HG02970 (cell line): ENCODE results near the gene ANLN.

Source experiments
- ATAC-seq: cut with Tn5 transposase; IDR thresholded peaks from one replicate; pipeline ENCODE4 v1.9.1; 2021; ENCODE audit warnings: mild to moderate bottlenecking, moderate library complexity, moderate number of reproducible peaks; ENCODE audit not compliant: unreplicated experiment, low FRiP score

ANLN gene

DNA sequence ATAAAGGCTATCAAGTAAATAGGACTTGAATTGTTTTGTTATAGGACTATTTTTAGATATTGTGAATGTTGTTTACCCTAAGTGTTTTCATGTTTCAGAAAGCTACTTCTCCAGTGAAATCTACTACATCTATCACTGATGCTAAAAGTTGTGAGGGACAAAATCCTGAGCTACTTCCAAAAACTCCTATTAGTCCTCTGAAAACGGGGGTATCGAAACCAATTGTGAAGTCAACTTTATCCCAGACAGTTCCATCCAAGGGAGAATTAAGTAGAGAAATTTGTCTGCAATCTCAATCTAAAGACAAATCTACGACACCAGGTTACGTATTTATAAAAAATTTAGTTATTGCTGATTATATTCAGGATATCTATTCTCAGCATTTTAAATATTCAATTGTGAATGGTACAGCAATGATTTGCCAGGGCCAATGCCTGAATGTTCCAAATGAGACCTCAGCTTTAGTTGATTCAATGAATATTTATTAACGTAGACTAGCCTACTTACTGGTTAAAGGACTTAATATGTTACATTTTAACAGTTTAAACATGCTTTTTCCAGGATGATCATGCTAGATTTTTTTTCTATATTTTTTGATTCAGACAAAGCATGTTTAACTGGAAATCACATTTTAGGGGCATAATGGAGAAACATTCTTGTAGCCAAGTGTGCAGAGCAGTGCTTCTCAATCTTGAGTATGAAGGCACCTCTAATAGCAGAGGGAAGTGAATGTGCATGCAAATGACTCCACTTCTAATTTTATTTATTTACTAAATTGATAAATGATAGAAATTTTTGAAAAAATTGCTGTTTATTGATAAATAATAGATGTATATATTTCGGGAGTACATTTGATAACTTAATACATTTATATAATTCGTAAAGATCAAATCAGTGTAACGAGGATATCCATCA lies 18.2 kb downstream of the ANLN start:
- no peak for ATAC-seq

DNA sequence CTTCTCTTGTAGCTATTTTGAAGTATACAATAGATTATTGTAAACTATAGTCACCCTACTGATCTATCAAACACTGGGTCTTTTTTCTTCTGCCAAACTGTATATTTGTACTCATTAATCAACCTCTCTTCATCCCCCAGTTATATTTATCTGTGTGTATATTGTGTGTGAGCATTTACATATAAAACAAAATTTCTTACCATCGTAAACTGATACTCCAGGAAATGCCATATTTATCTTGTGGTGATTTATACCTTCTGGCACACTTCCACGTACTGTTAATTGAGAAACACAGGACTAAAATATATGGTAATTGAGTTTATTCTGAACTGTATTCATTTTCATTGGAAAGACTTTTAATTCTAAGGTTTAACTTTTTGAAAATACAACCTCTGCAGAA lies 18.9 kb downstream of the ANLN start:
- no peak for ATAC-seq

DNA sequence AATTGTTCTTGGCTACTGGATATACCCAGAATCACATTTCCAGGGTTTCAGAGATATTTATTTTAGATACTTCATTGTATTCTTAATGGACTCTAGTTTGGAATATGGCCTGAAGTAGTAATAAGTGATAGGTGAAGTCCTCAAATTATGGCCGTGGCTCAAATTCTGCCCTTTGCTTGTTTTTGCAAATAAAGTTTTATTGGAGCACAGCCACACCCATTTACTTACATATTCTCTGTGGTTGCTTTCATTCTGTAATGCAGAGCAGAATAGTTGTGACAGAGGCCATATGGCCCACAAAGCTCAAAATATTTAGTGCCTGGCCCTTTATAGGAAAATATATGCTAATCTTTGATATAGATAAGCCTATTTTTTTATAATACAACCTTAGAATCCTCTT lies 19.5 kb downstream of the ANLN start:
- no peak for ATAC-seq

DNA sequence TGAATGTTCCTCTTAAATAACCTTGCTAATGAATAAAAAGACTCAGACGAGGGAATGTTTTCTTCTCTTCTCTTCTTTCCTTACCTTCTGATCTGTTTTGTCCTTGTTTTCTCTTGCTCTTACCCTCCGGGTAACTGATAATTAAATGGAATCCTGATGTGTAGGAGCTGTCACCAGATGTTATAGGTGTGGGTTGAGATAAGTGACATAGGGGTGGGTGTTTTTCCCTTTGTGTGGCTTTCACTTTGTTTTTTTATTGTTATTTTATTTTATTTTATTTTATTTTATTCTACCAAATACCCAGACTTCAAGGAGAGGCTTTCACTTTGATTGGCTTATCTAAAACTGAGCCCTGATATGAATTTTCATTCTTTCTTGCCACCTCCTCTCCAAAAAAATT lies 25.5 kb downstream of the ANLN start:
- ATAC-seq, result no peak

DNA sequence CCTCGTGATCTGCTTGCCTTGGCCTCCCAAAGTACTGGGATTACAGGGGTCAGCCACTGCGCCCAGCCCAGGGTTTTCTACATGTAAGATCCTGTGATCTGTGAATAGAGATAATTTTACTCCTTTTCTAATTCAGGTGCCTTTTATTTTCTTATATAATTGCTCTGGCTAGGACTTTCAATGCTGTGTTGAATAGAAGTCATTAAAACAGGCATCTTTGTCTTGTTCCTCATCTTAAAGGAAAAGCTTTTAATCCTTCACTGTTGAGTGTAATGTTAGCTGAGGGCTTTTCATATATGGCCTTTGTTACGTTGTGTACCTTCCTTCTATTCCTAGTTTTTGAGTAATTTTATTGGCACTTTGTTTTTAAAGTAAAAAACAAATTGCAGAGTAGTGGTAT lies 26.6 kb downstream of the ANLN start:
- ATAC-seq, result no peak

DNA sequence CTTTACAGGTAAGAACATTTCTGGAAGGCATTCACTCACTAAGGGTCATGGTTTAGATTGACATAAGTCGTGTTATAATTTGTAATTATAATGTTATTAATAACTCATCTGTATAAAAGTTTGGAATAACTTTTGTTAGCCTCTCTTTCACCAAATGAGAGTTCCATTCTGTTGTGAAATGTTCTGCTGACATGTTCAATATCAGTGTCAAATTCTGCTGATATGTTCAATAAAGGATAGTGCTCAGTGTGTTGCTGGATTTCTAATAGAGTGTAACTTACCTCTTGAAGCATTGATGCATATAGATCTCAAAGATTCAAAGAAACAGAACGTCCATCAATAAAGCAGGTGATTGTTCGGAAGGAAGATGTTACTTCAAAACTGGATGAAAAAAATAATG lies 30.6 kb downstream of the ANLN start:
- ATAC-seq, result no peak

DNA sequence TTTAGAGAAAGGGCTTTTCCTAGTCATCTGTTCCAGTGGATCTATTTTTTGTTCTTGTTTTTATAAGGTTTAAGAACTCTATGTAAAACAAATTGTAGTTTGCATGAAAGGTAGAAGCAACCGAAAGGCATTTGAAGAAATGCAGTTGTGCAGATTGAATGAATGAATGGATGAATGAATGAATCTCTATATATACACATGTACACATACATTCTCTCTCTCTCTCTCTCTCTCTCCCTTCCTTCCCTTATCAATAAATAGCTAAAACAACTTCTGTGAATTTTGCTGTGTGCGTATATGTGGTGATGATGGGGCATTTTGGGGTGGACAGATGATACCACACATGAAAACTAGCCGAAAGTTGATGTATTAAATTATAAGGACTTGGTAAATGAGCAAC lies 32.4 kb downstream of the ANLN start:
- no peak for ATAC-seq

DNA sequence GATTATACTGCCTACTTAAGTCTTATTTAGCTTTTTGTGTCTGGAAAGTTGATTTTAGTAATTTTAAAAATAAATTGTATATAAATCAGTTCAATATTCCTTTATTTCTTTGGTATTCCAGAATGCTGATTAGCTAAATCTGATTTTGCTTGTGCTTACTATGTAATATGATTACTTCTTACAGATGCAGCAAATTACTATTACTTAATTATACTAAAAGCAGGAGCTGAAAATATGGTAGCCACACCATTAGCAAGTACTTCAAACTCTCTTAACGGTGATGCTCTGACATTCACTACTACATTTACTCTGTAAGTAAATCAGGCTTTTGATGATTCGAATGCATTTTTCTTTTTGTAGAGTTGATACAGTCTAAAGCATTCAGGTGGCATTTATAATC lies 34.0 kb downstream of the ANLN start:
- no peak for ATAC-seq

DNA sequence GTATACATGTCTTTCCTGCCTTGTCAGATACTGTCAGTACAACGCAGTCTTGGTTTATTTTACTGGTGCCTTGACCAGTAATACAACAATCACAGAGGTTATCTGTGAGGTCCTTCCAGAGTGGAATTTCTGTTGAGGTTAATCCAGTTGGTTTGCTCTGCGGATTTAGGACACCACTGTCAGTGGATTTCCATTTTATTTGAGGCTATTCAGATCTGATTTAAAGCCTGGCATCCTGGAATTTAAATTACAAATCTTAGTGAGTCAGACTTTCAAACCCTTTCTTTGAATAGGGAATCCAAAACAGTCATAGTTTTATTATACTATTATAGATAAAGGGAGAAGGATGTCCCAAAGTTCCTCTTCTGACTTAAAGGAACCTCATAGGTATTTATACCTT lies 40.5 kb downstream of the ANLN start:
- no peak for ATAC-seq

DNA sequence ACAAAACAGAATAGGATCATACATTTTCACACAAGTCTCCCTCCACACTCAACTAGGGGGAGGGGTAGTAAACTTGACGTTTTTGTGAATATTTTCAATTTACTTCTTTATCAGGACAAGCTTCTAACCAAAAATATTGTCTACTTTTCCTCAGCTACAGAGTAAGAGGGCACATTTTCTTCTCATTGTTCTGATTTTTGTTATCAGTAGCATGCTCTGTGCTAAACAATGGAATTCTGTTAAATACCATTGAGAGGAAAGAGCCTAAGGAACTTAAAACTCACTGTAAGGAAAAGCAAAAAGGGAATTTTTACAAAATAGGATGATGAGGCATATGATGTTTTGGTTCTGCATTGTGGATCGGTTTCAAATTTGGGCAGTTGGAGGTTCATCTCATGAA lies 41.2 kb downstream of the ANLN start:
- ATAC-seq, result no peak

DNA sequence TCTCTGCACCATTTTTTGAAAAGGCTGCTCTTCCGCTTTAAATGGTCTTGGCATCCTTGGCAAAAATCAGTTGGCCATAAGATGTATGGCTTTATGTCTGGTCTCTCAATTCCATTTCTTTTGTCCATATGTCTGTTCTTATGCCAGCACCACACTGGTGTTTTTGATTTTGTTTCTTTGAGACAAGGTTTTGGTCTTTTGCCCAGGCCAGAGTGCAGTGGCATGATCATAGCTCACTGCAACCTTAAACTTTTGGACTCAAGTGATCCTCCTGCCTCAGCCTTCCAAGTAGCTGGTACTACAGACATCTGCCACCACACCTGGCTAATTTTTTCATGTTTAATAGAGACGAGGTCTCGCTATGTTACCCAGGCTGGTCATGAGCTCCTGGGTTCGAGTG lies 48.5 kb downstream of the ANLN start:
- no peak for ATAC-seq

DNA sequence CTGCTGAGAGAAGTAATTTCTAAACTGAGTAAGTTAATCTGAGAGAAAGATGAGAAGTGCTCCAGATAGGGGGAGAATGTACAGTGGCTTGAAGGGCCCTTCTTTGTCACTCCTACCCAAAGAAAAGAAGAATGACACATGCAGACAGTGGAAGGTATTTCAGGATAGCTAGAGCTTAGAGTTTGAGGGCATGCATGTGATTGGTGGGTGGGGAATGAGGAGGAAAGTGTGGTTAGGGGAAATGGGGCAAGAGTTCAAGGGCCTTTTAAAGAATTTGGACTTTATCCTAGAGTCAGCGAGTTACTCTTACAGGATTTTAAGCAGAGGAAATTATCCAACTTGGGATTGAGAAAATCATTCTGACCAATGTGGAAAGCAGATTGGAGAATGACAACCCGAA lies 50.0 kb downstream of the ANLN start:
- no peak for ATAC-seq

DNA sequence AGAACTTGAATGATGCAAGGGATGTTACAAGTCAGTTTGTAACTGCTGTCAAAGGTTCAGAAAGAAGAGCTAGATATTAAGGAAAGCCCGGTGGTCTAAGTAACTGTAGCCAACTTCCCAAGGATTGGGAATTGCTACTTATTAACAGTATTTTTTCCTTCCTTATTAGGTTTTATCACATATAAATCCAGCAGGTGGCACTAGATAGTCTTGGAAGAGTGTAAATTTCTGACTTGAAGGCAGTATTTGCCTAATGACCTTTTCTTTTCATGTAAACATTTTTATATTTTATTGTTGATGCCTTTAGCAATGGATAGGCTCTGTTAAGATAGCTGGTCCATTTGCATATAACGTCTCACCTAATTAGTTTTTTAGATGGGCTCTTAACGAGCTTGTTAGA lies 51.2 kb downstream of the ANLN start:
- ATAC-seq, result no peak

DNA sequence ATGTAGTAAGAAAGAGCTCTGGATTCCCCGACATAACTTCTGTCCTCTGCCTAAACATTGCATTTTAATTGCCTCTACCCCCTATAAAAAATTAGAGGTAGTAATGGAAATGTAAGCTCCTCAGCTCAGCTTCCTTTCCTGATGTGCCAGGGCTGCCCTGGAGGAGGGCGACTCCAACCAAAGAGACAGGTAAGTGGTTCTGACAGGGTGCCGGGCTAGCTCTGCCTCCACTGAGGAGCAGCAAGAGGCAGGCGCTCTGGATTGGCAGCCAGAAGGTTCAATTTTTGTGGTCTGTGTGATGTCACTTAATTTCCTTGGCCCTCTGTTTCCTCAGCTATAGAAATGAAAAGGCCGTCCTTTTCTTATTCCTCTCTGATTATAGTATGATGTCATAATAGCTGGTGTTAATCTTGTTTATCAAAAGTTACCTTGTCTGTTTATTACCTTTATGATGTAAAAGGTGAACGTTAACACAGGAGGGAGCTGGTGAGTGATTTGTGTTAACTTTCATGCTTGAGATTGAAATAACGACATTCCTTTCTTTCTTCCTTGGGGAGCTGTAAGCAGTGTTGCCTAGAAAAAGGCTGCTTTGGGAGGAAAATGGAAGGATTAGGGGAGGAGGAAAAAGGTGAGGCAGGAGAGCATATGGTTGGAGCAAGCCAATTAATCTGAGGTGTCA lies 51.8 kb downstream of the ANLN start:
- ATAC-seq, result no peak

DNA sequence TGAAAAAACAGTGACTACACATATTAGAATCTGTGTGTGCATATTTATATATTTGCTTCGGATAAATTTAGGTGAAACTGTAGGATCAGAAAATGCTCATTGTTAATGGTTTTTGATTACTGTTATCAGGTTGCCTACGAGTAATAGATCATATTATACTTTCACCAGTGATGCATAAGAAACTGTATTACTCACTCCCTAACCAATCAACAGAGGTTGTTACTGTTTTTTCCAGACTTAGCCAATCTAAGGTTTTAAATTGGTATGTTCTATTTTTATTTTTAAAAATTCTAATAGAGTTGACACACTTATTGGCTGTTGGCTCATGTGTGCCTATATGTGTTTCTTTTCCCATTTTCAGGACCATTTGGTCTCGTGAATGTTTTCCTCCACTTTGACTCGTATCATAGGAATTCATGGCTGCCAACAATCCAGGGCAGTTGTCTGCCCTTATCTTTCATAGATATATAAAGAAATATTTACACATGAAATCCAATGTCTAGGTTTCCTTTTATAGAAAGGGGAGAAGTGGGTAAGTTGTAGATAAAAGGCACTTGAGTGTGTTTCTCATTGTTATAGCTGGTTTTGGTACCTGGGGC lies 59.2 kb downstream of the ANLN start:
- ATAC-seq, result no peak

DNA sequence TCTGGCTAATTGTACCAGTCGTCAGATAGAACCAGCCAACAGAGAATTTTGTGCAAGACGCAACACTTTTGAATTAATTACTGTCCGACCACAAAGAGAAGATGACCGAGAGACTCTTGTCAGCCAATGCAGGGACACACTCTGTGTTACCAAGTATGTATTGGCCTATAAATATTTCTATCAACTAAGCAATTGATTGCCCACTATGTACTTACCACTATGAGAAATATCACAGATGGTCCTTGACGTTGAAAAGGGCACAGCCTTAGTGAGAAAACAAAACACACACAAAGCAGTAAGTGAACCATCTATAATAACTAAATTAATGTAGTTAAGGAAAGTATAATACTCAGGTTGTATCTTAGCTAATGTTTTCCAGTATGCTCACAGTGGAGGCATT lies 60.0 kb downstream of the ANLN start:
- ATAC-seq, result no peak

DNA sequence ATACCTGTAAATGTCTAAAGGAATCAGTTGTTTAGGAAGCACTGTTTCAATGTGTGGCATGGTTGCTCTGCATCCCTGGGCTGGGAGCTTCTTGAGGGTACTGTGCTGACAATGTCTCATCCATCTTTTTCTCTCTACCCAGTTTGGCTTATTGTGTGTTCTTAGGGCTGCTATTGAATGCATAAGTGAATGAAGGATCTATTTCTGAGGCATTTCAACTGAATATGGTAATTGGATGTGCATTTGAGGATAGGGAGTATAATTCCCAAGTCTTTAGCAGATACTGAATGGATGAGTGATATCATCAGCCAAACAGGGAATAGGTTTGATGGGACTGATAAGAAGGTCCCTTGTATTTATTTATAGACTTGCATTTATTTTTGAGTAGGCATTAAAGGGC lies 64.1 kb downstream of the ANLN start:
- no peak for ATAC-seq

DNA sequence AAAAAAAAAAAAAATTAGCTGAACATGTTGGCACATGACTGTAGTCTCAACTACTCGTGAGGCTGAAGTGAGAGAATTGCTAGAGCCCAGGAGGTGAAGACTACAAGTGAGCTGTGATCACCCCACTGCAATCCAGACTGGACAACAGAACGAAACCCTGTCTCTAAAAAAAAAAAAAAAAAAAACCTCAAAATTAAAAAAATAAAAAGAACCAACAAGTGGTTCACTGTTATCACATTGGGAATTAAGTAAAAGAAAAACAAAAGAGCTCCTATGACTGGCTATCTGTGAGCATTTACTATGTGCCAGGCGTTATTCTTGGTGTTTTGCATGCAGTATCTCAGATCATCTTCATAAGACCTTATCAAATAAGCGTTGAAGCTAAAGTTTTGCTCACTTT lies 66.0 kb downstream of the ANLN start:
- ATAC-seq, result no peak

DNA sequence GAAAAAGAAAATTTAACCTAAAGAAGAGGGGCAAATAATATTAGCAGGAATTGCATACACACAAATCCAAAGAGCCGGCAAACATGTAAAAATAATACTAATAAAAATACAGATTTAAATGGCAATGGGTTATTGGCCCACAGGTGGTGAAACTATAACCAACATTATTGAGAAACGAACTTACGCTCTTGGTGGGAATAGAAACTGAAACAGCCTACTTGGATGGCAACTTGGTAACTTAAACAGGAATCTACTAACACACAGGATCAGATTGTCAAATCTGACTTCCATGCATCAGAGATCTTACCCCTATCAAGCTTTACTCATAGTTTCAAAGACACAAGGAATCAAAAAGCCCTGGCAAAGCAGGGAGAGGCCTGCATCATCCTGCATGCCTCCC lies 66.5 kb downstream of the ANLN start:
- ATAC-seq, result no peak

DNA sequence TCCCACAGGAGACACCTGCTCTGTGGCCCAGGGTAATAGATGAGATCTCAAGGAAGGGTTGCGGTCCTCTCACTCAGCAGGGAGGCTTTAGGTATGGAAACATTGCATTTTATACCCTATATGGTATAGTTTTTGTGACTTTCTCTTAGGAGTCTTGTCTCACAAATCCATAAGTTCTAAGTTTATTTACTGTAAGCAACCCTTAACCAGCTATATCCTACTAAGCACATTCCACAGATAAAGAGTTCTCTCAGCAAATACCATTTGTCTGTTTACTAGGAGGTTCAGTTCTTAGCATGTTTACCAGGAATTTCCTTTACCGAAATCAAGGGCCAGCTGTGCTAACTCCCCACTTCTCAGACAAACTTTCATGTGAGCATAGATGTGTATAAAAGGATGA lies 66.9 kb downstream of the ANLN start:
- ATAC-seq, result no peak

DNA sequence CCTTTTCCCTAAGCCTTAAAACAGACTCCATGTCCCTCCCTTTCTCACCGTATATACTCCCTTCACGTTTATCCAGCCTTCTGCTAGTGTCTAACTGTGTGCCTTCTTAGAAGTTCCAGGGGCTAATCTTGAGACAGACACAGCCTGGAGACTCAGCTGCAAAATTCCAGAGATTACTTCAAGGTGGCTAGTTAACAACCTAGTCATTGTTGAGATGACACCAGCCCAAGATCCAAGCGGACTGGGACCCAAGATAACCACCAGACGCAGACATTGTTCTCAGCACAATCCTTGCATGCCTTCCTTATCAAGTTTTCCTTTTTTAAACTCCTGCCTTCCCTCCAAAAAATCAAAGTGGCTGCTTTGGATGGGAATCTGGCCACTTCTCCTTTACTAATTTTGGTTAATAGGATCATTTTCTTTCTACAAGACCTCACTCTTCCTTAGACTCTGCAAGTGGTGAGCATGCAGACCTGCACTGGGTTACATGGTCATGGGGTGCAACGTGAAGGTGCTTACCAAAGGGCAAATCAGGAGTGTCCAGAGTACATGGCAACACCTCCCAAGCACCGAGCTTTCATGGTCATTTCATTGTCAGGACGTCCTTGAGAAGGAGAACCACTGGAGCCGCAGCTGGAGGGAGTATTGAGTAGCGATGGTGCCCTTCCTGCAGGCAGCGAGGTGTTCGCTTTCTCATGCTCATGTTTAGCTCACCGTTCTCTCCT lies 69.7 kb downstream of the ANLN start:
- ATAC-seq, result no peak
